B cell (primary cell): ENCODE measurements around the gene PIM1. TPM values are rescaled to one million over a fixed set of nuclear protein-coding genes. Genes with fewer than 3 reads are reported as not detected.

Experiments used
- ATAC-seq: fragments of 200-7000 bp; cut with Tn5 transposase; one replicate; pipeline ENCODE4 v1.10.0; 2021; ENCODE audit warnings: low read depth, mild to moderate bottlenecking, moderate number of reproducible peaks, moderate library complexity
- CTCF ChIA-PET: fragments of 350-600 bp; sonication (Branson Sonifier 250); formaldehyde crosslinking; loops from one replicate; lab custom pipeline; 2021; ENCODE audit warnings: antibody characterized with exemption, inconsistent platforms; lab: Charles Lee
- POLR2A ChIA-PET: fragments of 350-600 bp; sonication (Branson Sonifier 250); formaldehyde crosslinking; loops from one replicate; lab custom pipeline; 2021; ENCODE audit warnings: antibody characterized with exemption; lab: Charles Lee
- DNase-seq: peaks from one replicate; pipeline ENCODE4 v3.0.0; 2013
- H2AFZ ChIP-seq: 2 replicates; pipeline ENCODE4 v1.6.1; 2012; ENCODE audit warnings: mild to moderate bottlenecking, low read depth, low read length; ENCODE audit not compliant: insufficient read depth, poor library complexity, severe bottlenecking
- H3K27ac ChIP-seq, 2 donors: 1 replicate in 1 of 2; 2 replicates in 1 of 2; pipeline ENCODE4 v1.5.1; 2012 to 2013; ENCODE audit warnings: low read length in 2 of 2, mild to moderate bottlenecking in 2 of 2, moderate library complexity in 1 of 2
- H3K27me3 ChIP-seq, 4 experiments: fragments of 200-600 bp in 1 of 4; sonication (generic) in 1 of 4; replicated peaks in 1 of 4; 1 replicate in 2 of 4; 2 replicates in 2 of 4; pipeline versions ENCODE4 v1.6.1 to v1.7.0; 2013 to 2016; ENCODE audit warnings: low read length in 3 of 4, mild to moderate bottlenecking in 2 of 4, mixed read lengths in 1 of 4, moderate library complexity in 1 of 4; ENCODE audit not compliant: insufficient read depth in 4 of 4, control insufficient read depth in 3 of 4; ENCODE audit errors: control extremely low read depth in 1 of 4
- H3K36me3 ChIP-seq, 2 experiments: replicated peaks in 1 of 2; 1 replicate in 1 of 2; 2 replicates in 1 of 2; pipeline versions ENCODE4 v1.6.1 to v1.7.1; 2013; ENCODE audit warnings: low read length in 1 of 2; ENCODE audit not compliant: insufficient read depth in 2 of 2, control insufficient read depth in 1 of 2; ENCODE audit errors: control extremely low read depth in 1 of 2, extremely low read depth in 1 of 2
- H3K4me1 ChIP-seq, 2 donors: fragments of 200-600 bp in 1 of 2; sonication (generic) in 1 of 2; 1 replicate in 1 of 2; 2 replicates in 1 of 2; pipeline versions ENCODE4 v1.5.1 to v1.6.1; 2013 to 2017; ENCODE audit warnings: low read length in 2 of 2; ENCODE audit not compliant: control insufficient read depth in 2 of 2, insufficient read depth in 2 of 2
- H3K4me2 ChIP-seq: replicated peaks from 2 replicates; pipeline ENCODE3; 2012; ENCODE audit warnings: mild to moderate bottlenecking, low read depth, low read length; ENCODE audit not compliant: poor library complexity, severe bottlenecking
- H3K4me3 ChIP-seq, 5 experiments: fragments of 200-600 bp in 1 of 5; sonication (generic) in 1 of 5; 1 replicate in 3 of 5; 2 replicates in 2 of 5; pipeline versions ENCODE4 v1.5.1 to v1.7.0; 2011 to 2016; ENCODE audit warnings: low read length in 4 of 5, mild to moderate bottlenecking in 4 of 5, low read depth in 2 of 5, control low read depth in 1 of 5, moderate library complexity in 1 of 5; ENCODE audit not compliant: insufficient read depth in 1 of 5; ENCODE audit errors: control extremely low read depth in 1 of 5, extremely low read depth in 1 of 5
- H3K79me2 ChIP-seq: fragments of 200-600 bp; sonication (generic); one replicate; pipeline ENCODE4 v1.6.0; 2016; ENCODE audit warnings: low read length; ENCODE audit not compliant: control insufficient read depth, insufficient read depth
- H3K9ac ChIP-seq: fragments of 200-600 bp; sonication (generic); 2 replicates; pipeline ENCODE4 v1.6.1; 2017; ENCODE audit warnings: mild to moderate bottlenecking, low read length, moderate library complexity
- H3K9me3 ChIP-seq, 3 donors: one replicate each; pipeline versions ENCODE4 v1.6.1 to v1.7.1; 2013; ENCODE audit warnings: low read length in 2 of 3; ENCODE audit not compliant: control insufficient read depth in 2 of 3, insufficient read depth in 1 of 3; ENCODE audit errors: control extremely low read depth in 1 of 3
- H4K20me1 ChIP-seq: 2 replicates; pipeline ENCODE4 v1.6.0; 2012; ENCODE audit warnings: mild to moderate bottlenecking, low read length; ENCODE audit not compliant: insufficient read depth, control insufficient read depth, poor library complexity, severe bottlenecking
- H3K27ac Mint-ChIP-seq: one replicate; pipeline ENCODE4 v1.8.0; 2021; ENCODE audit warnings: mixed read lengths
- H3K27me3 Mint-ChIP-seq: one replicate; pipeline ENCODE4 v1.8.0; 2021; ENCODE audit warnings: mixed read lengths
- H3K4me1 Mint-ChIP-seq: one replicate; pipeline ENCODE4 v1.8.0; 2021; ENCODE audit warnings: mixed read lengths
- H3K4me3 Mint-ChIP-seq: one replicate; pipeline ENCODE4 v1.8.0; 2021; ENCODE audit warnings: mixed read lengths
- H3K9me3 Mint-ChIP-seq: one replicate; pipeline ENCODE4 v1.8.0; 2022; ENCODE audit warnings: mixed read lengths; ENCODE audit not compliant: insufficient read depth
- EZH2 ChIP-seq: IDR thresholded peaks from 2 replicates; pipeline ENCODE4 v1.6.1; 2012; ENCODE audit warnings: borderline replicate concordance, low read depth, mild to moderate bottlenecking, moderate library complexity, low read length; ENCODE audit not compliant: insufficient read depth, poor library complexity, severe bottlenecking
- WGBS: methylation state at CpG from one replicate; pipeline ENCODE4 v1.1.5; 2013; ENCODE audit warnings: missing lambda C conversion rate; ENCODE audit not compliant: insufficient coverage; 5-methylcytosine and 5-hydroxymethylcytosine counted together
- intact Hi-C: fragments of 100-400 bp; cut with micrococcal nuclease; formaldehyde crosslinking; loops from one replicate; pipeline ENCODE4 v1.10.0; 2022
- polyA plus RNA-seq: library from polyadenylated mRNA; depleted of rRNA; stranded (reverse); fragments of >200 nt; gene quantifications from 2 replicates; pipeline ENCODE4 v1.2.3, GENCODE V29; 2012
- total RNA-seq, 2 donors: library from RNA; stranded (reverse); fragments of 120-200 nt in 1 of 2; gene quantifications; 1 replicate in 1 of 2; 2 replicates in 1 of 2; pipeline versions ENCODE4 v1.2.3 to v1.2.4, GENCODE V29; 2013 to 2022
- TF ChIP-seq, protein P1 (sequence below): fragments of 200-600 bp; IDR thresholded peaks from one replicate; pipeline ENCODE4 v1.8.0; 2022; ENCODE audit warnings: antibody characterized with exemption, mild to moderate bottlenecking

The PIM1 gene
- total and polyA plus RNA-seq, 2 donors (not counting 1 experiment from before 2014, with no cell fraction given), result 13.6 to 102 TPM

DNA sequence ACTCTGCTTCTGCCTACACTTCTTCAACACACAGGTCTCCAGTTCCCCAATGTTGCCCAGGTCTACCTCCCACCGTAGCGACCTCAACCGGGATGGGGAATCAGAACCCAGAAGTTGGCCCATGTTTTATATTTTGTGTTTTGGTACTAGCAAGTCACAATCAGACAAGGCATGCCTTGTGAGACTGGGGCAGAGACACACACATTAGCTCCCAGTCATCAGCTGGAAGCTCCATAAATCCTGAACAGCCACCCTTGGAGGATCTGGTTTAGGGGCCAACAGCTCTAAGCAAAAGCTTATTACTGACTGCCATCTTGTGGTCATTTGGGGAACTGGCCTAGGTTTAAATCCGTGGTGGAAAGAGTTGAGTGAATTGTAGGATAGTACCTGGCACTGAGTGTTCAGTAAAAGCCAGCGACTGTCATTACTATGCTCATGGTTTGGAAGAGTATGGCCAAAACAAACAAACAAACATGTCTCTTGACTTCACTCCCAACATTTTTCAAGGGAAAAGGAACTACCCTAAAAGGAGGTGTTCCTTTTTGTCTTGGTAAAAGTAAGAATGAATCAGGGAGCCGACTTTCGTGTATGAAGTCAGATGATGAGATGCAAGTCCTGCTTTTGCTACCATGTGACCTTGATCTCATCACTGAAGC is 40.5 kb downstream of the PIM1 start:
- intact Hi-C loops, result loop anchor here (1.0 to 10.0 kb wide), 7 partner anchors 38 to 596 kb away; partner anchors contain the start of gene C6orf89
- H4K20me1 ChIP-seq, result no peaks in the 10 kb centered on the region
- H3K9me3 Mint-ChIP-seq, result no peaks in the 10 kb centered on the region
- no peaks in the 10 kb centered on the region for H3K27me3 Mint-ChIP-seq
- H3K27me3 ChIP-seq, result peaks cover 0 to 4% (median 0%) of the 10 kb centered on the region in 4 experiments
- H3K79me2 ChIP-seq, result no peaks in the 10 kb centered on the region
- H3K9ac ChIP-seq, result no peak overlapping the region
- H3K27ac ChIP-seq, result no peak overlapping the region
- H3K4me2 ChIP-seq, result no peak overlapping the region
- ChIA-PET CTCF (interaction anchor here (0.7 to 17.8 kb wide), 37 partner anchors 10 to 596 kb away, joined by 3 to 587 read pairs (median 5); partner anchors contain the start of genes C6orf89, MTCH1, PIM1 and PPIL1), POLR2A (interaction anchor here (1.0 kb wide), 1 partner anchor 38 kb away, joined by 4 read pairs; no protein-coding TSS in a partner anchor)
- WGBS, result 100% methylated on average over 5 of the region's 7 CpGs
- H3K4me1 ChIP-seq, result peaks cover 4 to 12% of the 10 kb centered on the region in 2 donors
- no peak overlapping the region for H3K4me3 Mint-ChIP-seq
- H3K36me3 ChIP-seq, result no peaks in the 10 kb centered on the region
- H3K27ac Mint-ChIP-seq, result no peak overlapping the region
- H3K4me3 ChIP-seq, result no peak overlapping the region
- peaks cover 14% of the 10 kb centered on the region for H3K4me1 Mint-ChIP-seq
- ATAC-seq (peak; percentile 71), DNase-seq (peak; percentile 85)
- TF ChIP-seq, protein P1, sequence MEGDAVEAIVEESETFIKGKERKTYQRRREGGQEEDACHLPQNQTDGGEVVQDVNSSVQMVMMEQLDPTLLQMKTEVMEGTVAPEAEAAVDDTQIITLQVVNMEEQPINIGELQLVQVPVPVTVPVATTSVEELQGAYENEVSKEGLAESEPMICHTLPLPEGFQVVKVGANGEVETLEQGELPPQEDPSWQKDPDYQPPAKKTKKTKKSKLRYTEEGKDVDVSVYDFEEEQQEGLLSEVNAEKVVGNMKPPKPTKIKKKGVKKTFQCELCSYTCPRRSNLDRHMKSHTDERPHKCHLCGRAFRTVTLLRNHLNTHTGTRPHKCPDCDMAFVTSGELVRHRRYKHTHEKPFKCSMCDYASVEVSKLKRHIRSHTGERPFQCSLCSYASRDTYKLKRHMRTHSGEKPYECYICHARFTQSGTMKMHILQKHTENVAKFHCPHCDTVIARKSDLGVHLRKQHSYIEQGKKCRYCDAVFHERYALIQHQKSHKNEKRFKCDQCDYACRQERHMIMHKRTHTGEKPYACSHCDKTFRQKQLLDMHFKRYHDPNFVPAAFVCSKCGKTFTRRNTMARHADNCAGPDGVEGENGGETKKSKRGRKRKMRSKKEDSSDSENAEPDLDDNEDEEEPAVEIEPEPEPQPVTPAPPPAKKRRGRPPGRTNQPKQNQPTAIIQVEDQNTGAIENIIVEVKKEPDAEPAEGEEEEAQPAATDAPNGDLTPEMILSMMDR, result peak; percentile 93
- TF ChIP-seq EZH2, result no peak
- H3K9me3 ChIP-seq, result no peaks in the 10 kb centered on the region
- H2AFZ ChIP-seq, result no peak overlapping the region

DNA sequence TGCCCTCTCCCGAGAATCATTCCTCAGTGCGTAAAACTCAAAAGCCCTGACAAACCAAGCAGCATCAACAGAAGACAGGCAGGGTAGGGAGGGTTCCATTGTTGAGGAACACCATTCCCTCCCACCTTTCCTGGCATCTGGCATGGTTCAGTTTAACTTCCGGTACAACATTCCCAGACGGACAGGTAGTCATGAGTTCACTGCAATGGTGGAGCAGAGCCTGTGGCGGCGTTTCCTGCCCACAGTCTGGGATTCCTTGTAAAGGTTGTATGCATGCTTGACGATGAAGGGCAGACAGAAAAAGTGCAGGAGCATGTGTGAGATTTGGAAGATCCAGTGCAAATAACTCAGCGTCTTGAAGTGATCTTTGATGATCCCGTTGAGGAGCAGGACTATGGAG is 42.3 kb downstream of the PIM1 start:
- Mint-ChIP-seq H3K4me3 (no peak overlapping the region), H3K4me1 (peaks cover 9% of the 10 kb centered on the region), H3K27me3 (no peaks in the 10 kb centered on the region), H3K27ac (no peak overlapping the region), H3K9me3 (no peaks in the 10 kb centered on the region)
- H3K4me3 ChIP-seq, result no peak overlapping the region
- TF ChIP-seq EZH2, result no peak
- TF ChIP-seq, protein P1, result no peak
- 95% methylated on average over 6 of the region's 9 CpGs for WGBS
- ATAC-seq (no peak), DNase-seq (no peak)
- no peaks in the 10 kb centered on the region for H4K20me1 ChIP-seq
- no peak overlapping the region for H3K4me2 ChIP-seq
- intact Hi-C loops, result loop anchor here (10.0 kb wide), 1 partner anchor 597 kb away; no protein-coding TSS in a partner anchor
- H3K9me3 ChIP-seq, result no peaks in the 10 kb centered on the region
- H3K27ac ChIP-seq, result no peak overlapping the region
- H2AFZ ChIP-seq, result no peak overlapping the region
- no peaks in the 10 kb centered on the region for H3K79me2 ChIP-seq
- CTCF ChIA-PET, result interaction anchor here (1.1 to 17.8 kb wide), 4 partner anchors 35 to 447 kb away, joined by 5 to 587 read pairs (median 260); partner anchors contain the start of gene PIM1
- H3K9ac ChIP-seq, result no peak overlapping the region
- POLR2A ChIA-PET, result no interaction called here
- no peaks in the 10 kb centered on the region for H3K36me3 ChIP-seq
- H3K4me1 ChIP-seq, result peaks cover 4 to 9% of the 10 kb centered on the region in 2 donors
- peaks cover 0 to 4% (median 0%) of the 10 kb centered on the region in 4 experiments for H3K27me3 ChIP-seq
